ENCODE data around the gene MAP3K20. TPM values are rescaled to one million over a fixed set of nuclear protein-coding genes. Genes with fewer than 3 reads are reported as not detected.

The MAP3K20 gene
- total and polyA plus RNA-seq, 2 donors (not counting 1 experiment from before 2014, with no cell fraction given), result 105 to 138 TPM

DNA sequence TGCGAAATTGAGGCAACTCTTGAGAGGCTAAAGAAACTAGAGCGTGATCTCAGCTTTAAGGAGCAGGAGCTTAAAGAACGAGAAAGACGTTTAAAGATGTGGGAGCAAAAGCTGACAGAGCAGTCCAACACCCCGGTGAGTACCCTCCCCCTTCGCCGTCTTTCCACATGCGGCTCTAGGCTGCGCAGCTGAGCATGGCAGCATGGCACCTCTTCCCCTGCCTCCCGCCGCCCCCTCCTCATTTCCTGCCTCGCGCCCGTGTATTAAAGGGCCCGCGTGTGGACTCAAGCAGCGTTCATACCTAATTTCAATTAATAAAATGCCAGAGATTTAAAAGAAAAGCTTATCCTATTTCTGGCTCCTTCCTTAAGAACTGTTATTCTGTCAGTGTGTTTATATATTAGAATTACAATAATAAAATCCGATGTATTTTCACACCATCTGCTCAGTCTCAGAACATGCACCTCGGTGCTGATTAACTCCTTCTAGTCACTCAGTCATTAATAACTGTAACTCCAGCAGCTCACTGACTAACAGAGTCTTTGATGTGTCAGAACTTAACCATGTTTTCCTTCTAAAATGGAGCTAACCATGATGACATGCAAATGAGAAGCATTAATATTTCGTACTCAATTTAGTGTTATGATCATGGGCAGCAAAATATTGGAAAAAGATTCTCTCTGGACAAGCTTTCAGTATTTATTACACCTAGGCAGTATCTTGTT, 141.6 kb downstream of the MAP3K20 start:
- Histone ChIP-seq H2AFZ (ENCODE audit: low read length) (no peak overlapping the region), H3K9ac (ENCODE audit: insufficient read depth, low read length) (no peak overlapping the region), H3K27me3 (ENCODE audit: control insufficient read depth, insufficient read depth, low read length) (no peaks in the 10 kb centered on the region), H3K9me3 (ENCODE audit: control insufficient read depth, insufficient read depth, low read depth, low read length) (no peaks in the 10 kb centered on the region), H3K4me3 (replicated peaks in 1 of 4; ENCODE audit: control extremely low read depth in 1 of 4, insufficient read depth in 1 of 4, low read depth in 3 of 4, low read length in 4 of 4) (no peak overlapping the region), H3K27ac (ENCODE audit: insufficient read depth, low read length) (no peak overlapping the region), H3K79me2 (ENCODE audit: control insufficient read depth, insufficient read depth, low read length) (no peaks in the 10 kb centered on the region), H3K4me1 (ENCODE audit: control insufficient read depth, extremely low read depth, insufficient read depth, low read length) (peaks cover 3% of the 10 kb centered on the region), H3K36me3 (ENCODE audit: control insufficient read depth, insufficient read depth, low read length) (no peaks in the 10 kb centered on the region), H4K20me1 (ENCODE audit: control insufficient read depth, extremely low read depth, insufficient read depth, low read length) (no peaks in the 10 kb centered on the region), H3K4me2 (ENCODE audit: extremely low read depth, insufficient read depth, low read length) (no peak overlapping the region)
- peak in 1 of 2 donors; percentile 58 for DNase-seq (ENCODE audit: low read depth in 2 of 2)
- TF ChIP-seq, protein P1, sequence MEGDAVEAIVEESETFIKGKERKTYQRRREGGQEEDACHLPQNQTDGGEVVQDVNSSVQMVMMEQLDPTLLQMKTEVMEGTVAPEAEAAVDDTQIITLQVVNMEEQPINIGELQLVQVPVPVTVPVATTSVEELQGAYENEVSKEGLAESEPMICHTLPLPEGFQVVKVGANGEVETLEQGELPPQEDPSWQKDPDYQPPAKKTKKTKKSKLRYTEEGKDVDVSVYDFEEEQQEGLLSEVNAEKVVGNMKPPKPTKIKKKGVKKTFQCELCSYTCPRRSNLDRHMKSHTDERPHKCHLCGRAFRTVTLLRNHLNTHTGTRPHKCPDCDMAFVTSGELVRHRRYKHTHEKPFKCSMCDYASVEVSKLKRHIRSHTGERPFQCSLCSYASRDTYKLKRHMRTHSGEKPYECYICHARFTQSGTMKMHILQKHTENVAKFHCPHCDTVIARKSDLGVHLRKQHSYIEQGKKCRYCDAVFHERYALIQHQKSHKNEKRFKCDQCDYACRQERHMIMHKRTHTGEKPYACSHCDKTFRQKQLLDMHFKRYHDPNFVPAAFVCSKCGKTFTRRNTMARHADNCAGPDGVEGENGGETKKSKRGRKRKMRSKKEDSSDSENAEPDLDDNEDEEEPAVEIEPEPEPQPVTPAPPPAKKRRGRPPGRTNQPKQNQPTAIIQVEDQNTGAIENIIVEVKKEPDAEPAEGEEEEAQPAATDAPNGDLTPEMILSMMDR (conservative IDR thresholded peaks at IDR 0.05 in 1 of 2, IDR thresholded peaks at IDR 0.05 in 1 of 2; ENCODE audit: low read depth in 1 of 2, low read length in 2 of 2), result no peak

DNA sequence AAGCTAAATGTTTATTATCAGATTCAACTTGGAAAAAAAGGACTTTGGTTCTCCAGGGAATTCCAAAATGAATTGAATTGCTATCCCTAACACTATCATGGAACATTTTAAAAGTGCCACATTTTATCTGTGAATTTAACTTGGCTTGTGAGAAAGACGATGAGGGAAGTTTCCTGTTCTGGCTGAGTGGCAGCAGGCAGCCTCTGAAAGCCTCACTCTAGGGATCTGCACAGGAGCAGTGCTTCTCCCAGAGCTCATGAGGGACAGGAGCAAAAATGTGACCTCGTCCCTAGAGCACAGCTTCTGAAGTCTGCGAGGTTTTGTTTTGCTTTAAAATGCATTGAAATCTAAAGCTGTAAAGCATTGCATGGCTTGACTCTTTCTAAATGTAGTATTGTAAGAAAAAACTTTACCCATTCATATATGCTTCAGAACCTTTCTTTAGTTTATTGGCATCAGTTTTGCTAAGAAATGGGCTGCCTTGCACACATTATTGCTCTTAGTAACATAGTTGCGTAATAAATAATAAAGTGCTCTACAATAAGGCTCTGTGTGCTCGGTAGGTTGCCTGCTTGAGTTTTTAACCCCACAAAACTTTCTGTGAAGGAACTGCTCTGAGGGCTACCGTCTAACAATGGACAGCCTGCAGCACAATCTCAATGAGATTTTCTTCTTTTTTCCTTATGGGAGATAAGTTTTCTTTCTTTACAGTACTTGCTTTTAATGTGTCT, 142.8 kb downstream of the MAP3K20 start:
- no peak overlapping the region for H2AFZ ChIP-seq (ENCODE audit: low read length)
- H3K4me2 ChIP-seq (ENCODE audit: extremely low read depth, insufficient read depth, low read length), result peak overlapping the region; percentile 18
- no peak overlapping the region for H3K4me3 ChIP-seq (replicated peaks in 1 of 4; ENCODE audit: control extremely low read depth in 1 of 4, insufficient read depth in 1 of 4, low read depth in 3 of 4, low read length in 4 of 4)
- H3K36me3 ChIP-seq (ENCODE audit: control insufficient read depth, insufficient read depth, low read length), result no peaks in the 10 kb centered on the region
- TF ChIP-seq, protein P1 (conservative IDR thresholded peaks at IDR 0.05 in 1 of 2, IDR thresholded peaks at IDR 0.05 in 1 of 2; ENCODE audit: low read depth in 1 of 2, low read length in 2 of 2), result no peak
- no peak for TF ChIP-seq EZH2 (IDR thresholded peaks at IDR 0.05; ENCODE audit: low read length, missing control alignments)
- no peaks in the 10 kb centered on the region for H3K79me2 ChIP-seq (ENCODE audit: control insufficient read depth, insufficient read depth, low read length)
- no peaks in the 10 kb centered on the region for H4K20me1 ChIP-seq (ENCODE audit: control insufficient read depth, extremely low read depth, insufficient read depth, low read length)
- peak in 1 of 2 donors; percentile 38 for DNase-seq (ENCODE audit: low read depth in 2 of 2)
- peaks cover 3% of the 10 kb centered on the region for H3K4me1 ChIP-seq (ENCODE audit: control insufficient read depth, extremely low read depth, insufficient read depth, low read length)
- H3K9ac ChIP-seq (ENCODE audit: insufficient read depth, low read length), result no peak overlapping the region
- H3K27me3 ChIP-seq (ENCODE audit: control insufficient read depth, insufficient read depth, low read length), result no peaks in the 10 kb centered on the region
- H3K27ac ChIP-seq (ENCODE audit: insufficient read depth, low read length), result no peak overlapping the region
- no peaks in the 10 kb centered on the region for H3K9me3 ChIP-seq (ENCODE audit: control insufficient read depth, insufficient read depth, low read depth, low read length)

DNA sequence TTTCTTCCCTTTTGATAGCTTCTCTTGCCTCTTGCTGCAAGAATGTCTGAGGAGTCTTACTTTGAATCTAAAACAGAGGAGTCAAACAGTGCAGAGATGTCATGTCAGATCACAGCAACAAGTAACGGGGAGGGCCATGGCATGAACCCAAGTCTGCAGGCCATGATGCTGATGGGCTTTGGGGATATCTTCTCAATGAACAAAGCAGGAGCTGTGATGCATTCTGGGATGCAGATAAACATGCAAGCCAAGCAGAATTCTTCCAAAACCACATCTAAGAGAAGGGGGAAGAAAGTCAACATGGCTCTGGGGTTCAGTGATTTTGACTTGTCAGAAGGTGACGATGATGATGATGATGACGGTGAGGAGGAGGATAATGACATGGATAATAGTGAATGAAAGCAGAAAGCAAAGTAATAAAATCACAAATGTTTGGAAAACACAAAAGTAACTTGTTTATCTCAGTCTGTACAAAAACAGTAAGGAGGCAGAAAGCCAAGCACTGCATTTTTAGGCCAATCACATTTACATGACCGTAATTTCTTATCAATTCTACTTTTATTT, 145.6 kb downstream of the MAP3K20 start:
- H3K79me2 ChIP-seq (ENCODE audit: control insufficient read depth, insufficient read depth, low read length), result no peaks in the 10 kb centered on the region
- no peaks in the 10 kb centered on the region for H3K27me3 ChIP-seq (ENCODE audit: control insufficient read depth, insufficient read depth, low read length)
- H3K4me2 ChIP-seq (ENCODE audit: extremely low read depth, insufficient read depth, low read length), result no peak overlapping the region
- H3K4me1 ChIP-seq (ENCODE audit: control insufficient read depth, extremely low read depth, insufficient read depth, low read length), result peaks cover 3% of the 10 kb centered on the region
- TF ChIP-seq, protein P1 (conservative IDR thresholded peaks at IDR 0.05 in 1 of 2, IDR thresholded peaks at IDR 0.05 in 1 of 2; ENCODE audit: low read depth in 1 of 2, low read length in 2 of 2), result no peak
- no peak for TF ChIP-seq EZH2 (IDR thresholded peaks at IDR 0.05; ENCODE audit: low read length, missing control alignments)
- H3K27ac ChIP-seq (ENCODE audit: insufficient read depth, low read length), result no peak overlapping the region
- no peak overlapping the region for H3K9ac ChIP-seq (ENCODE audit: insufficient read depth, low read length)
- no peak overlapping the region for H3K4me3 ChIP-seq (replicated peaks in 1 of 4; ENCODE audit: control extremely low read depth in 1 of 4, insufficient read depth in 1 of 4, low read depth in 3 of 4, low read length in 4 of 4)
- DNase-seq (ENCODE audit: low read depth in 2 of 2), result no peak
- no peak overlapping the region for H2AFZ ChIP-seq (ENCODE audit: low read length)
- no peaks in the 10 kb centered on the region for H4K20me1 ChIP-seq (ENCODE audit: control insufficient read depth, extremely low read depth, insufficient read depth, low read length)
- H3K9me3 ChIP-seq (ENCODE audit: control insufficient read depth, insufficient read depth, low read depth, low read length), result no peaks in the 10 kb centered on the region
- no peaks in the 10 kb centered on the region for H3K36me3 ChIP-seq (ENCODE audit: control insufficient read depth, insufficient read depth, low read length)
